ENCODE data around the gene MYL11.
A peak's percentile ranks its signal among the peaks of the same experiment; 100 is the strongest.
"Not testable (repeated sequence)": the region's sequence is repeated elsewhere in the genome, so short reads cannot be mapped to it uniquely, and the experiment has no call there.

MYL11 gene

GRCh38 chr16:30396627-30397026 lies 22.0 kb downstream of the MYL11 start:
- not testable (repeated sequence) for DNase-seq (ENCODE audit: low spot score)

GRCh38 chr16:30397056-30397455 lies 22.5 kb downstream of the MYL11 start:
- no peak for DNase-seq (ENCODE audit: low spot score)

- no peak for DNase-seq (ENCODE audit: low spot score)
These were observed 23.4 kb downstream of the MYL11 start for GRCh38 chr16:30397776-30398660.

- DNase-seq (ENCODE audit: low spot score): no peak
These were observed 24.2 kb downstream of the MYL11 start for GRCh38 chr16:30398661-30399434.

GRCh38 chr16:30399435-30400186 lies 25.0 kb downstream of the MYL11 start:
- no peak for DNase-seq (ENCODE audit: low spot score)

- DNase-seq (ENCODE audit: low spot score): no peak
These were observed 27.3 kb downstream of the MYL11 start for GRCh38 chr16:30401768-30402425.

- DNase-seq (ENCODE audit: low spot score): no peak
These were observed 32.1 kb downstream of the MYL11 start for GRCh38 chr16:30406795-30407101.

GRCh38 chr16:30407102-30407803 lies 32.7 kb downstream of the MYL11 start, which contains the start of gene ZNF771:
TSS of gene ZNF771 (plus strand) at chr16:30407606. CDS start at chr16:30408054, 448 bp downstream.
- DNase-seq (ENCODE audit: low spot score): peak; percentile 87

GRCh38 chr16:30407804-30408534 lies 33.4 kb downstream of the MYL11 start:
- no peak for DNase-seq (ENCODE audit: low spot score)

GRCh38 chr16:30409125-30410060 lies 34.8 kb downstream of the MYL11 start:
- DNase-seq (ENCODE audit: low spot score): peak; percentile 92

- DNase-seq (ENCODE audit: low spot score): no peak
These were observed 38.7 kb downstream of the MYL11 start for GRCh38 chr16:30413112-30413806.

- DNase-seq (ENCODE audit: low spot score): no peak
These were observed 39.6 kb downstream of the MYL11 start for GRCh38 chr16:30414159-30414558.

GRCh38 chr16:30416047-30416603 lies 41.5 kb downstream of the MYL11 start:
- DNase-seq (ENCODE audit: low spot score): no peak

GRCh38 chr16:30416624-30417528 lies 42.3 kb downstream of the MYL11 start:
- DNase-seq (ENCODE audit: low spot score): no peak

- DNase-seq (ENCODE audit: low spot score): peak; percentile 56
These were observed 43.1 kb downstream of the MYL11 start for GRCh38 chr16:30417529-30418349.

Measured in pons (tissue), 1 donor.